HepG2 (cell line): Measurements from ENCODE around the gene AGPAT2. TPM values are rescaled to one million over a fixed set of nuclear protein-coding genes. Genes with fewer than 3 reads are reported as not detected.

Experiments
- ATAC-seq: fragments of 200-7000 bp; cut with Tn5 transposase; 3 replicates; pipeline ENCODE4 v1.9.1; 2020; ENCODE audit warnings: mild to moderate bottlenecking, moderate library complexity
- BruUV-seq: library from RNA; stranded (reverse); fragments of 400-500 nt; replicated peaks from 2 replicates; lab custom pipeline; 2021; lab: Mats Ljungman, UMichigan
- CTCF ChIA-PET: fragments of 300-600 bp; formaldehyde crosslinking; extraction: SDS; loops from one replicate; lab custom pipeline; 2021; ENCODE audit warnings: low total read pairs, inconsistent platforms, low intra/inter-chr PET ratio; lab: Yijun Ruan, JAX
- POLR2A ChIA-PET: fragments of 350-600 bp; sonication (Branson Sonifier 250); formaldehyde crosslinking; loops from one replicate; lab custom pipeline; 2020; ENCODE audit warnings: antibody characterized with exemption, inconsistent platforms; lab: Yijun Ruan, JAX
- DNase-seq: peaks from one replicate; pipeline ENCODE4 v3.0.0-alpha.2; 2015; ENCODE audit warnings: low spot score
- FAIRE-seq: peaks from 3 replicates; lab custom pipeline; 2011; peaks lifted over from hg19 to GRCh38; lab: Jason Lieb, UNC
- H2AFZ ChIP-seq: one replicate; pipeline ENCODE4 v1.6.1; 2011; ENCODE audit warnings: low read length, inconsistent platforms
- H3K27ac ChIP-seq: fragments of 300-600 bp; 3 replicates; pipeline ENCODE4 v1.8.0; 2011; ENCODE audit warnings: mixed run types, mild to moderate bottlenecking, mixed read lengths, low read length, inconsistent platforms; ENCODE audit not compliant: insufficient read depth; ENCODE audit errors: extremely low read length
- H3K27me3 ChIP-seq, 2 experiments: fragments of 200-600 bp in 1 of 2; 2 replicates in 1 of 2; 3 replicates in 1 of 2; pipeline versions ENCODE4 v1.6.0 to v1.8.0; 2011; ENCODE audit warnings: low read length in 2 of 2, mild to moderate bottlenecking in 2 of 2, moderate library complexity in 2 of 2, inconsistent platforms in 1 of 2; ENCODE audit not compliant: insufficient read depth in 2 of 2, control insufficient read depth in 1 of 2
- H3K36me3 ChIP-seq, 2 experiments: fragments of 200-600 bp in 1 of 2; replicated peaks in 1 of 2; 2 replicates in 1 of 2; 3 replicates in 1 of 2; pipeline versions ENCODE4 v1.5.1 to v1.8.0; 2011; ENCODE audit warnings: low read length in 2 of 2, inconsistent platforms in 1 of 2; ENCODE audit not compliant: insufficient read depth in 2 of 2, control insufficient read depth in 1 of 2
- H3K4me1 ChIP-seq: 2 replicates; pipeline ENCODE4 v1.5.1; 2012; ENCODE audit warnings: low read length, inconsistent platforms; ENCODE audit not compliant: insufficient read depth
- H3K4me2 ChIP-seq: 2 replicates; pipeline ENCODE4 v1.6.0; 2011; ENCODE audit warnings: low read depth, low read length, inconsistent platforms
- H3K4me3 ChIP-seq, 3 experiments: fragments of 200-600 bp in 1 of 3; sonication (generic), shearing (Covaris generic) in 1 of 3; replicated peaks in 1 of 3; 2 replicates each; pipeline ENCODE4 v1.5.1; 2011 to 2016; ENCODE audit warnings: low read length in 3 of 3, inconsistent platforms in 2 of 3, low read depth in 2 of 3, mild to moderate bottlenecking in 2 of 3, control low read depth in 1 of 3, mixed read lengths in 1 of 3; ENCODE audit not compliant: insufficient read depth in 1 of 3
- H3K79me2 ChIP-seq: one replicate; pipeline ENCODE4 v1.6.1; 2011; ENCODE audit warnings: low read length, inconsistent platforms; ENCODE audit not compliant: insufficient read depth
- H3K9ac ChIP-seq: 2 replicates; pipeline ENCODE4 v1.6.0; 2011; ENCODE audit warnings: mild to moderate bottlenecking, low read depth, low read length, inconsistent platforms; ENCODE audit not compliant: insufficient read depth
- H3K9me3 ChIP-seq: 2 replicates; pipeline ENCODE4 v1.5.1; 2012; ENCODE audit warnings: mild to moderate bottlenecking, low read length
- H4K20me1 ChIP-seq: 2 replicates; pipeline ENCODE4 v1.6.0; 2011; ENCODE audit warnings: inconsistent platforms, mild to moderate bottlenecking, low read length, moderate library complexity; ENCODE audit not compliant: insufficient read depth
- ATRX ChIP-seq: sonication (generic); formaldehyde crosslinking; IDR thresholded peaks from 2 replicates; pipeline ENCODE4 v1.4.0; 2020; ENCODE audit warnings: missing genetic modification reagents, borderline replicate concordance
- FLYWCH1 ChIP-seq: sonication (generic); formaldehyde crosslinking; IDR thresholded peaks from 2 replicates; pipeline ENCODE4 v1.8.1; 2023; ENCODE audit warnings: mild to moderate bottlenecking, missing genetic modification reagents
- KAT2B ChIP-seq: fragments of 150-350 bp; IDR thresholded peaks from 2 replicates; pipeline ENCODE4 v1.6.1; 2014; ENCODE audit warnings: low read depth, low read length, borderline replicate concordance
- KAT8 ChIP-seq: IDR thresholded peaks from 2 replicates; pipeline ENCODE4 v1.6.1; 2016; ENCODE audit warnings: missing genetic modification reagents, missing compliant biosample characterization
- KDM5B ChIP-seq: sonication (generic); formaldehyde crosslinking; IDR thresholded peaks from 2 replicates; pipeline ENCODE4 v1.4.0; 2020; ENCODE audit warnings: missing genetic modification reagents, mild to moderate bottlenecking, borderline replicate concordance
- MXD3 ChIP-seq: IDR thresholded peaks from 2 replicates; pipeline ENCODE4 v1.6.1; 2016; ENCODE audit warnings: mild to moderate bottlenecking, missing biosample characterization, missing genetic modification reagents
- PCBP2 ChIP-seq: fragments of 200-400 bp; formaldehyde crosslinking; optimal IDR thresholded peaks from 2 replicates; pipeline ENCODE3; 2018; ENCODE audit warnings: low read length, low read depth; ENCODE audit not compliant: poor library complexity, severe bottlenecking
- REXO4 ChIP-seq: sonication (generic); formaldehyde crosslinking; IDR thresholded peaks from 2 replicates; pipeline ENCODE4 v1.8.0; 2022; ENCODE audit warnings: missing genetic modification reagents, mild to moderate bottlenecking, borderline replicate concordance
- SATB2 ChIP-seq: sonication (generic); formaldehyde crosslinking; IDR thresholded peaks from 2 replicates; pipeline ENCODE4 v1.5.0; 2020; ENCODE audit warnings: missing genetic modification reagents
- TCF7L2 ChIP-seq: IDR thresholded peaks from 2 replicates; pipeline ENCODE4 v1.6.1; 2011; ENCODE audit warnings: mild to moderate bottlenecking, low read depth, low read length, moderate library complexity
- TMF1 ChIP-seq: sonication (generic); formaldehyde crosslinking; IDR thresholded peaks from 2 replicates; pipeline ENCODE4 v1.8.1; 2022; ENCODE audit warnings: low read depth, missing genetic modification reagents
- ZFP36 ChIP-seq: fragments of 150-350 bp; IDR thresholded peaks from 2 replicates; pipeline ENCODE4 v1.6.1; 2018; ENCODE audit warnings: borderline replicate concordance, low read length, low read depth; ENCODE audit not compliant: partially characterized antibody
- ZNF431 ChIP-seq: sonication (generic); formaldehyde crosslinking; IDR thresholded peaks from 2 replicates; pipeline ENCODE4 v1.9.0; 2022; ENCODE audit warnings: missing genetic modification reagents, low read depth, mild to moderate bottlenecking, borderline replicate concordance
- ZNF441 ChIP-seq: sonication (generic); formaldehyde crosslinking; IDR thresholded peaks from 2 replicates; pipeline ENCODE4 v1.7.0; 2021; ENCODE audit warnings: missing genetic modification reagents, borderline replicate concordance
- ZNF484 ChIP-seq: sonication (generic); formaldehyde crosslinking; IDR thresholded peaks from 2 replicates; pipeline ENCODE4 v1.5.1; 2020; ENCODE audit warnings: mild to moderate bottlenecking, low read depth, missing genetic modification reagents, borderline replicate concordance
- WGBS: methylation state at CpG from one replicate; pipeline ENCODE4 v1.1.6; 2017; ENCODE audit warnings: low lambda C conversion rate; 5-methylcytosine and 5-hydroxymethylcytosine counted together
- in situ Hi-C: cut with HindIII; loops from 2 replicates; pipeline ENCODE4 v1.10.0; 2017; ENCODE audit warnings: low pct_unique_long_range_greater_than_20kb; ENCODE audit not compliant: extremely low pct_ligation_motif_present
- intact Hi-C: fragments of 100-400 bp; cut with micrococcal nuclease; formaldehyde crosslinking; loops from one replicate; pipeline ENCODE4 v1.10.0; 2022; ENCODE audit not compliant: unreplicated experiment
- polyA plus RNA-seq, 8 experiments: library from polyadenylated mRNA; depleted of rRNA in 3 of 8; stranded (reverse) in 7 of 8; unstranded in 1 of 8; fragments of >200 nt; fragmentation: Illumina TruSeq in 4 of 8; extraction: Trizol in 4 of 8; gene quantifications; 2 replicates each; pipeline versions ENCODE4 v1.2.1 to v1.2.3, GENCODE V29; 2011 to 2016; ENCODE audit warnings: low read depth in 4 of 8, missing spikeins in 1 of 8, mixed read lengths in 1 of 8; ENCODE audit not compliant: insufficient read depth in 1 of 8
- total RNA-seq, 5 experiments: library from RNA; depleted of rRNA; stranded (reverse); fragments of >200 nt; fragmentation: Illumina TruSeq; extraction: Trizol; gene quantifications; 2 replicates each; pipeline ENCODE4 v1.2.3, GENCODE V29; 2016; ENCODE audit warnings: low read depth in 1 of 5
- TF ChIP-seq, protein P1 (sequence below): sonication (generic); formaldehyde crosslinking; IDR thresholded peaks from 2 replicates; pipeline ENCODE4 v1.8.0; 2022; ENCODE audit warnings: mild to moderate bottlenecking, missing genetic modification reagents, moderate library complexity

Gene AGPAT2
- total and polyA plus RNA-seq, 2 of the 13 experiments (the other 11 are each of a cell fraction or from before 2014, with no cell fraction given) = 3.9 to 25.8 TPM

- Histone ChIP-seq H3K27me3 (0 out of 5 replicates have a peak, but pooled peaks cover 2 to 4% of the 10 kb centered on the region in 2 experiments), H2AFZ (no peak overlapping the region), H3K27ac (no peak overlapping the region), H3K4me2 (no peak overlapping the region), H3K4me3 (no peak overlapping the region), H3K79me2 (no peaks in the 10 kb centered on the region), H3K9me3 (no peaks in the 10 kb centered on the region), H3K4me1 (peaks cover 70% of the 10 kb centered on the region), H3K36me3 (no peaks in the 10 kb centered on the region), H3K9ac (no peak overlapping the region), H4K20me1 (no peaks in the 10 kb centered on the region; the same call in 1 of the 2 replicates)
- 91% methylated on average over 33 of the region's 46 CpGs for WGBS
- in situ Hi-C loops (no loop called here), intact Hi-C loops (no loop called here)
- no peak for FAIRE-seq
- no peak for DNase-seq
- BruUV-seq = no TSS peak
- POLR2A ChIA-PET = no interaction called here
- no peak for ATAC-seq
- CTCF ChIA-PET = no interaction called here
- TF ChIP-seq, protein P1, sequence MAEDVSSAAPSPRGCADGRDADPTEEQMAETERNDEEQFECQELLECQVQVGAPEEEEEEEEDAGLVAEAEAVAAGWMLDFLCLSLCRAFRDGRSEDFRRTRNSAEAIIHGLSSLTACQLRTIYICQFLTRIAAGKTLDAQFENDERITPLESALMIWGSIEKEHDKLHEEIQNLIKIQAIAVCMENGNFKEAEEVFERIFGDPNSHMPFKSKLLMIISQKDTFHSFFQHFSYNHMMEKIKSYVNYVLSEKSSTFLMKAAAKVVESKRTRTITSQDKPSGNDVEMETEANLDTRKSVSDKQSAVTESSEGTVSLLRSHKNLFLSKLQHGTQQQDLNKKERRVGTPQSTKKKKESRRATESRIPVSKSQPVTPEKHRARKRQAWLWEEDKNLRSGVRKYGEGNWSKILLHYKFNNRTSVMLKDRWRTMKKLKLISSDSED (CRISPR knock-in tag) = no peak
- TF ChIP-seq REXO4 (CRISPR knock-in tag) (no peak), TCF7L2 (no peak), ZNF484 (CRISPR knock-in tag) (no peak), ZNF441 (CRISPR knock-in tag) (no peak), ZFP36 (no peak), SATB2 (CRISPR knock-in tag) (no peak), ATRX (CRISPR knock-in tag) (no peak), KAT2B (no peak), ZNF431 (CRISPR knock-in tag) (no peak), TMF1 (CRISPR knock-in tag) (no peak), KAT8 (no peak), PCBP2 (no peak), MXD3 (CRISPR knock-in tag) (no peak), KDM5B (CRISPR knock-in tag) (no peak), FLYWCH1 (no peak)
Measured at GRCh38 chr9:136676920-136677686, 10.2 kb downstream of the AGPAT2 start.
